Measurements from ENCODE around the gene SLC7A8. TPM values are rescaled to one million over a fixed set of nuclear protein-coding genes. Genes with fewer than 3 reads are reported as not detected.

SLC7A8 gene
- total RNA-seq, 1 experiment from 2014 or later: 0.90 TPM

GRCh38 chr14:23146351-23146910 is 37.0 kb downstream of the SLC7A8 start:
- ATAC-seq (no peak), DNase-seq (ENCODE audit: low read depth, low spot score) (no peak)
- CTCF ChIA-PET: interaction anchor here (1.1 kb wide), 1 partner anchor 26 kb away, joined by 3 read pairs; no protein-coding TSS in a partner anchor
- no peak overlapping the region for H3K4me3 ChIP-seq (ENCODE audit: low read depth in 2 of 2, low read length in 2 of 2)
- no peaks in the 10 kb centered on the region; the same call in 1 of the 2 replicates for H3K27me3 ChIP-seq (ENCODE audit: control insufficient read depth, insufficient read depth, low read length)
- TF ChIP-seq CTCF (IDR thresholded peaks at IDR 0.05) (no peak), TCF7L2 (IDR thresholded peaks at IDR 0.05; ENCODE audit: low read depth, low read length) (no peak), SIN3A (IDR thresholded peaks at IDR 0.05; ENCODE audit: borderline replicate concordance, insufficient read depth, low read depth, low read length) (no peak), POLR2AphosphoS5 (IDR thresholded peaks at IDR 0.05; ENCODE audit: low read depth, low read length) (no peak)
- H3K4me1 ChIP-seq (ENCODE audit: control insufficient read depth, insufficient read depth, low read length): no peaks in the 10 kb centered on the region
- POLR2A ChIA-PET: no interaction called here
- no peaks in the 10 kb centered on the region for H3K9me3 ChIP-seq (ENCODE audit: control insufficient read depth, insufficient read depth, low read depth, low read length)
- H3K27ac ChIP-seq (ENCODE audit: low read length): no peak overlapping the region
- in situ Hi-C loops (cut with HindIII; ENCODE audit: low pct_unique_long_range_greater_than_20kb, low sequenced_read_pairs): no loop called here
- no TSS peak for BruUV-seq (replicated peaks)
- H3K36me3 ChIP-seq (ENCODE audit: control insufficient read depth, insufficient read depth, low read length): no peaks in the 10 kb centered on the region
- intact Hi-C loops (cut with micrococcal nuclease; ENCODE audit: unreplicated experiment): no loop called here

- in situ Hi-C loops (cut with HindIII; ENCODE audit: low pct_unique_long_range_greater_than_20kb, low sequenced_read_pairs): no loop called here
- H3K4me3 ChIP-seq (ENCODE audit: low read depth in 2 of 2, low read length in 2 of 2): no peak overlapping the region
- H3K36me3 ChIP-seq (ENCODE audit: control insufficient read depth, insufficient read depth, low read length): no peaks in the 10 kb centered on the region
- DNase-seq (ENCODE audit: low read depth, low spot score) (no peak), ATAC-seq (no peak)
- POLR2A ChIA-PET: no interaction called here
- BruUV-seq (replicated peaks): no TSS peak
- no peaks in the 10 kb centered on the region for H3K9me3 ChIP-seq (ENCODE audit: control insufficient read depth, insufficient read depth, low read depth, low read length)
- no peaks in the 10 kb centered on the region; the same call in 1 of the 2 replicates for H3K27me3 ChIP-seq (ENCODE audit: control insufficient read depth, insufficient read depth, low read length)
- CTCF ChIA-PET: interaction anchor here (1.1 kb wide), 1 partner anchor 25 kb away, joined by 3 read pairs; no protein-coding TSS in a partner anchor
- no peak overlapping the region for H3K27ac ChIP-seq (ENCODE audit: low read length)
- no peak for TF ChIP-seq TCF7L2 (IDR thresholded peaks at IDR 0.05; ENCODE audit: low read depth, low read length)
- no peak for TF ChIP-seq POLR2AphosphoS5 (IDR thresholded peaks at IDR 0.05; ENCODE audit: low read depth, low read length)
- intact Hi-C loops (cut with micrococcal nuclease; ENCODE audit: unreplicated experiment): no loop called here
- H3K4me1 ChIP-seq (ENCODE audit: control insufficient read depth, insufficient read depth, low read length): no peaks in the 10 kb centered on the region
These were observed 37.6 kb downstream of the SLC7A8 start for GRCh38 chr14:23145794-23146350.

- Histone ChIP-seq H3K9me3 (ENCODE audit: control insufficient read depth, insufficient read depth, low read depth, low read length) (no peaks in the 10 kb centered on the region), H3K27ac (ENCODE audit: low read length) (no peak overlapping the region), H3K4me1 (ENCODE audit: control insufficient read depth, insufficient read depth, low read length) (no peaks in the 10 kb centered on the region), H3K36me3 (ENCODE audit: control insufficient read depth, insufficient read depth, low read length) (no peaks in the 10 kb centered on the region), H3K4me3 (ENCODE audit: low read depth in 2 of 2, low read length in 2 of 2) (no peak overlapping the region), H3K27me3 (ENCODE audit: control insufficient read depth, insufficient read depth, low read length) (no peaks in the 10 kb centered on the region; the same call in 1 of the 2 replicates)
- ATAC-seq (no peak), DNase-seq (ENCODE audit: low read depth, low spot score) (no peak)
- POLR2A ChIA-PET: interaction anchor here (0.6 kb wide), 1 partner anchor 18 kb away, joined by 8 read pairs; no protein-coding TSS in a partner anchor
- intact Hi-C loops (cut with micrococcal nuclease; ENCODE audit: unreplicated experiment): no loop called here
- in situ Hi-C loops (cut with HindIII; ENCODE audit: low pct_unique_long_range_greater_than_20kb, low sequenced_read_pairs): no loop called here
- TF ChIP-seq POLR2AphosphoS5 (IDR thresholded peaks at IDR 0.05; ENCODE audit: low read depth, low read length) (no peak), SIN3A (IDR thresholded peaks at IDR 0.05; ENCODE audit: borderline replicate concordance, insufficient read depth, low read depth, low read length) (no peak), CTCF (IDR thresholded peaks at IDR 0.05) (no peak), TCF7L2 (IDR thresholded peaks at IDR 0.05; ENCODE audit: low read depth, low read length) (no peak), REST (IDR thresholded peaks at IDR 0.05; ENCODE audit: insufficient read depth in 1 of 2, low read depth in 2 of 2, low read length in 1 of 2) (no peak)
- CTCF ChIA-PET: no interaction called here
- BruUV-seq (replicated peaks): no TSS peak
These were observed 39.5 kb downstream of the SLC7A8 start for GRCh38 chr14:23143911-23144310.
